ENCODE results near the gene DAGLA.

GRCh38 chr11:61707574-61707973, 27.4 kb downstream of the DAGLA start:
- TF ChIP-seq MYC (IDR thresholded peaks at IDR 0.05; ENCODE audit: low read depth, low read length) (no peak), CTCF (IDR thresholded peaks at IDR 0.05; ENCODE audit: extremely low read depth in 1 of 2, insufficient read depth in 1 of 2, low read depth in 1 of 2, low read length in 2 of 2) (no peak), FOS (IDR thresholded peaks at IDR 0.05; ENCODE audit: borderline replicate concordance, insufficient read depth, low read length) (no peak), POLR2A (IDR thresholded peaks at IDR 0.05; ENCODE audit: low read depth, low read length) (no peak), EZH2 (IDR thresholded peaks at IDR 0.05; ENCODE audit: borderline replicate concordance, low read depth, low read length, severe bottlenecking) (no peak), MAX (IDR thresholded peaks at IDR 0.05; ENCODE audit: insufficient read depth, insufficient read length) (no peak), POLR2AphosphoS5 (IDR thresholded peaks at IDR 0.05; ENCODE audit: insufficient read depth, low read depth, low read length) (no peak), JUN (IDR thresholded peaks at IDR 0.05; ENCODE audit: borderline replicate concordance, insufficient read depth, insufficient read length, low read depth) (no peak)

Measured in endothelial cell of umbilical vein (primary cell).